Natural killer cell (primary cell): ENCODE measurements around the gene IKBIP. TPM values are rescaled to one million over a fixed set of nuclear protein-coding genes. Genes with fewer than 3 reads are reported as not detected.

Experiments used
- ATAC-seq, 3 donors: fragments of 150-1000 bp in 2 of 3; fragments of 200-7000 bp in 1 of 3; cut with Tn5 transposase; 1 replicate in 1 of 3; 2 replicates in 2 of 3; pipeline ENCODE4 v1.10.0; 2021; ENCODE audit warnings: mild to moderate bottlenecking in 2 of 3, moderate library complexity in 2 of 3
- DNase-seq, 2 donors: peaks; one replicate each; pipeline versions ENCODE4 v3.0.0 to v3.0.0-alpha.2; 2013 to 2021; ENCODE audit warnings: mixed read lengths in 1 of 2
- H3K27ac ChIP-seq: one replicate; pipeline ENCODE4 v1.5.1; 2013; ENCODE audit warnings: mild to moderate bottlenecking, low read length
- H3K27me3 ChIP-seq: one replicate; pipeline ENCODE4 v1.6.1; 2013; ENCODE audit warnings: low read length; ENCODE audit not compliant: control insufficient read depth, insufficient read depth
- H3K36me3 ChIP-seq: one replicate; pipeline ENCODE4 v1.6.1; 2013; ENCODE audit warnings: low read length; ENCODE audit not compliant: control insufficient read depth, insufficient read depth
- H3K4me1 ChIP-seq: one replicate; pipeline ENCODE4 v1.6.1; 2013; ENCODE audit warnings: low read length; ENCODE audit not compliant: control insufficient read depth, insufficient read depth
- H3K4me3 ChIP-seq: one replicate; pipeline ENCODE4 v1.5.1; 2013; ENCODE audit warnings: low read length
- H3K9me3 ChIP-seq: one replicate; pipeline ENCODE4 v1.6.1; 2013; ENCODE audit warnings: low read length; ENCODE audit not compliant: control insufficient read depth, insufficient read depth
- H3K27ac Mint-ChIP-seq, 2 donors: one replicate each; pipeline ENCODE4 v1.8.0; 2022; ENCODE audit warnings: mild to moderate bottlenecking in 2 of 2, mixed read lengths in 2 of 2, moderate library complexity in 1 of 2
- H3K27me3 Mint-ChIP-seq, 2 donors: one replicate each; pipeline ENCODE4 v1.8.0; 2022; ENCODE audit warnings: low read depth in 2 of 2, mixed read lengths in 2 of 2
- H3K36me3 Mint-ChIP-seq: one replicate; pipeline ENCODE4 v1.8.0; 2022; ENCODE audit warnings: mixed read lengths
- H3K4me1 Mint-ChIP-seq, 2 donors: one replicate each; pipeline ENCODE4 v1.8.0; 2022; ENCODE audit warnings: mixed read lengths in 2 of 2
- H3K4me3 Mint-ChIP-seq: one replicate; pipeline ENCODE4 v1.8.0; 2022; ENCODE audit warnings: mild to moderate bottlenecking, moderate library complexity, mixed read lengths
- H3K9me3 Mint-ChIP-seq, 2 donors: one replicate each; pipeline ENCODE4 v1.8.0; 2022; ENCODE audit warnings: mixed read lengths in 2 of 2
- CTCF ChIP-seq: fragments of 200-600 bp; IDR thresholded peaks from one replicate; pipeline ENCODE4 v1.8.0; 2022; ENCODE audit warnings: antibody characterized with exemption
- WGBS: methylation state at CpG from one replicate; pipeline ENCODE4 v1.1.7; 2013; ENCODE audit warnings: missing lambda C conversion rate; ENCODE audit not compliant: insufficient coverage; 5-methylcytosine and 5-hydroxymethylcytosine counted together
- intact Hi-C: fragments of 100-400 bp; cut with micrococcal nuclease; formaldehyde crosslinking; loops from one replicate; pipeline ENCODE4 v1.14.2; 2022
- total RNA-seq, 4 donors: library from RNA; stranded (reverse); fragments of 120-200 nt in 1 of 4; gene quantifications; one replicate each; pipeline versions ENCODE4 v1.2.3 to v1.2.4, GENCODE V29; 2013 to 2022

IKBIP gene
- total RNA-seq, 3 donors from 2014 or later (not counting 1 experiment from before 2014, with no cell fraction given): 3.9 to 6.3 (median 4.6) TPM

GRCh38 chr12:98651328-98651727 lies 6.7 kb upstream of the IKBIP start:
- no peak overlapping the region for H3K4me3 ChIP-seq
- H3K27ac Mint-ChIP-seq: no peak overlapping the region
- intact Hi-C loops: no loop called here
- peaks cover 4% of the 10 kb centered on the region for H3K4me1 ChIP-seq
- H3K4me3 Mint-ChIP-seq: no peak overlapping the region
- peaks cover 15 to 18% of the 10 kb centered on the region in 2 donors for H3K4me1 Mint-ChIP-seq
- H3K27me3 Mint-ChIP-seq: no peaks in the 10 kb centered on the region
- H3K27me3 ChIP-seq: no peaks in the 10 kb centered on the region
- peaks cover 12% of the 10 kb centered on the region for H3K36me3 Mint-ChIP-seq
- no peaks in the 10 kb centered on the region for H3K9me3 ChIP-seq
- H3K9me3 Mint-ChIP-seq: no peaks in the 10 kb centered on the region
- peaks cover 29% of the 10 kb centered on the region for H3K36me3 ChIP-seq
- ATAC-seq: no peak
- DNase-seq: no peak
- TF ChIP-seq CTCF: no peak
- H3K27ac ChIP-seq: no peak overlapping the region

- DNase-seq: peak in 1 of 2 donors; percentile 25
- peaks cover 12% of the 10 kb centered on the region for H3K36me3 Mint-ChIP-seq
- no peaks in the 10 kb centered on the region for H3K27me3 Mint-ChIP-seq
- H3K27ac ChIP-seq: no peak overlapping the region
- intact Hi-C loops: loop anchor here (5.0 kb wide), 2 partner anchors 129 to 144 kb away; partner anchors contain the start of gene TMPO
- H3K27me3 ChIP-seq: no peaks in the 10 kb centered on the region
- peak overlapping the region; percentile 94 for H3K4me3 Mint-ChIP-seq
- no peaks in the 10 kb centered on the region for H3K9me3 ChIP-seq
- no peak for ATAC-seq
- TF ChIP-seq CTCF: no peak
- peaks cover 24% of the 10 kb centered on the region for H3K36me3 ChIP-seq
- peaks cover 25 to 27% of the 10 kb centered on the region in 2 donors for H3K4me1 Mint-ChIP-seq
- H3K27ac Mint-ChIP-seq: peak overlapping the region; percentile 94 to 99
- peak overlapping the region; percentile 82 for H3K4me3 ChIP-seq
- H3K9me3 Mint-ChIP-seq: no peaks in the 10 kb centered on the region
- WGBS: 3% methylated on average over 6 of the region's 8 CpGs
- peaks cover 4% of the 10 kb centered on the region for H3K4me1 ChIP-seq
These were observed 1.9 kb upstream of the IKBIP start for GRCh38 chr12:98646294-98647090.

- peaks cover 17% of the 10 kb centered on the region for H3K36me3 ChIP-seq
- H3K4me3 Mint-ChIP-seq: peak overlapping the region; percentile 94
These were observed 1.0 kb upstream of the IKBIP start for GRCh38 chr12:98645572-98646067.

More at GRCh38 chr12:98645572-98646067, 1.0 kb upstream of the IKBIP start:
- Mint-ChIP-seq H3K9me3 (no peaks in the 10 kb centered on the region), H3K4me1 (peaks cover 25 to 27% of the 10 kb centered on the region in 2 donors), H3K27me3 (no peaks in the 10 kb centered on the region), H3K36me3 (peaks cover 12% of the 10 kb centered on the region), H3K27ac (peak overlapping the region; percentile 94 to 99)
- Histone ChIP-seq H3K9me3 (no peaks in the 10 kb centered on the region), H3K4me3 (peak overlapping the region; percentile 82), H3K27ac (peak overlapping the region; percentile 46), H3K4me1 (peaks cover 4% of the 10 kb centered on the region), H3K27me3 (no peaks in the 10 kb centered on the region)
- DNase-seq (peak in 1 of 2 donors; percentile 40), ATAC-seq (no peak)
- no peak for TF ChIP-seq CTCF
- under 1% methylated on average over 24 of the region's 24 CpGs for WGBS
- intact Hi-C loops: loop anchor here (1.0 to 5.0 kb wide), 4 partner anchors 32 to 143 kb away; partner anchors contain the start of genes SLC25A3 and TMPO
